ENCODE results near the gene THEMIS.

THEMIS gene

GRCh38 chr6:127761084-127761483 lies 139.8 kb downstream of the THEMIS start:
- Histone ChIP-seq H3K27me3 (ENCODE audit: insufficient read depth, low read length) (no peaks in the 10 kb centered on the region), H3K4me2 (ENCODE audit: low read length) (no peak overlapping the region)

GRCh38 chr6:127749095-127749494 lies 151.8 kb downstream of the THEMIS start:
- no peak overlapping the region for H3K4me2 ChIP-seq (ENCODE audit: low read length)
- no peaks in the 10 kb centered on the region for H3K9me3 ChIP-seq (ENCODE audit: low read length)
- H3K4me1 ChIP-seq (ENCODE audit: insufficient read depth, low read length, severe bottlenecking), result no peaks in the 10 kb centered on the region
- H4K20me1 ChIP-seq (ENCODE audit: insufficient read depth, low read length), result no peaks in the 10 kb centered on the region
- H3K4me3 ChIP-seq (ENCODE audit: low read depth, low read length, poor library complexity, severe bottlenecking), result no peak overlapping the region
- no peaks in the 10 kb centered on the region for H3K27me3 ChIP-seq (ENCODE audit: insufficient read depth, low read length)
- H3K36me3 ChIP-seq (ENCODE audit: insufficient read depth, low read length), result no peaks in the 10 kb centered on the region
- no peaks in the 10 kb centered on the region for H3F3A ChIP-seq (ENCODE audit: insufficient read depth, low read length)
- H3K27ac ChIP-seq (ENCODE audit: low read depth, low read length, poor library complexity, severe bottlenecking), result no peak overlapping the region
- no peaks in the 10 kb centered on the region for H3K9me2 ChIP-seq (ENCODE audit: low read depth, low read length)
- no peak for TF ChIP-seq EZH2 (IDR thresholded peaks at IDR 0.05; ENCODE audit: borderline replicate concordance, low read length)
- no peaks in the 10 kb centered on the region for H3K79me2 ChIP-seq (ENCODE audit: insufficient read depth, low read length)
- no peak overlapping the region for H3K9ac ChIP-seq (ENCODE audit: low read length)
- H2AFZ ChIP-seq (ENCODE audit: low read length), result no peak overlapping the region

More at GRCh38 chr6:127761084-127761483, 139.8 kb downstream of the THEMIS start:
- TF ChIP-seq CTCF (IDR thresholded peaks at IDR 0.05; ENCODE audit: low read length) (no peak), EZH2 (IDR thresholded peaks at IDR 0.05; ENCODE audit: borderline replicate concordance, low read length) (no peak)
- Histone ChIP-seq H3K36me3 (ENCODE audit: insufficient read depth, low read length) (no peaks in the 10 kb centered on the region), H3K4me1 (ENCODE audit: insufficient read depth, low read length, severe bottlenecking) (no peaks in the 10 kb centered on the region), H3K4me3 (ENCODE audit: low read depth, low read length, poor library complexity, severe bottlenecking) (no peak overlapping the region), H3K79me2 (ENCODE audit: insufficient read depth, low read length) (no peaks in the 10 kb centered on the region), H3K27ac (ENCODE audit: low read depth, low read length, poor library complexity, severe bottlenecking) (no peak overlapping the region), H2AFZ (ENCODE audit: low read length) (no peak overlapping the region), H4K20me1 (ENCODE audit: insufficient read depth, low read length) (no peaks in the 10 kb centered on the region), H3K9me3 (ENCODE audit: low read length) (no peaks in the 10 kb centered on the region), H3K9me2 (ENCODE audit: low read depth, low read length) (no peaks in the 10 kb centered on the region), H3K9ac (ENCODE audit: low read length) (no peak overlapping the region), H3F3A (ENCODE audit: insufficient read depth, low read length) (no peaks in the 10 kb centered on the region)

GRCh38 chr6:127748290-127748689 lies 152.6 kb downstream of the THEMIS start:
- no peaks in the 10 kb centered on the region for H3K36me3 ChIP-seq (ENCODE audit: insufficient read depth, low read length)
- no peak overlapping the region for H2AFZ ChIP-seq (ENCODE audit: low read length)
- no peak overlapping the region for H3K4me2 ChIP-seq (ENCODE audit: low read length)

More at GRCh38 chr6:127748290-127748689, 152.6 kb downstream of the THEMIS start:
- Histone ChIP-seq H3F3A (ENCODE audit: insufficient read depth, low read length) (no peaks in the 10 kb centered on the region), H4K20me1 (ENCODE audit: insufficient read depth, low read length) (no peaks in the 10 kb centered on the region), H3K79me2 (ENCODE audit: insufficient read depth, low read length) (no peaks in the 10 kb centered on the region), H3K4me3 (ENCODE audit: low read depth, low read length, poor library complexity, severe bottlenecking) (no peak overlapping the region), H3K27ac (ENCODE audit: low read depth, low read length, poor library complexity, severe bottlenecking) (no peak overlapping the region), H3K4me1 (ENCODE audit: insufficient read depth, low read length, severe bottlenecking) (no peaks in the 10 kb centered on the region), H3K9me2 (ENCODE audit: low read depth, low read length) (no peaks in the 10 kb centered on the region), H3K27me3 (ENCODE audit: insufficient read depth, low read length) (no peaks in the 10 kb centered on the region), H3K9ac (ENCODE audit: low read length) (no peak overlapping the region), H3K9me3 (ENCODE audit: low read length) (no peaks in the 10 kb centered on the region)
- no peak for TF ChIP-seq CTCF (IDR thresholded peaks at IDR 0.05; ENCODE audit: low read length)
- no peak for TF ChIP-seq EZH2 (IDR thresholded peaks at IDR 0.05; ENCODE audit: borderline replicate concordance, low read length)

Data from OCI-LY1 (cell line).